DND-41 (cell line): ENCODE data around the gene SLC38A11.

Source experiments
- ATAC-seq: fragments of 200-7000 bp; cut with Tn5 transposase; 3 replicates; pipeline ENCODE4 v1.9.1; 2021; ENCODE audit warnings: low read depth; ENCODE audit not compliant: insufficient read depth
- DNase-seq: peaks from one replicate; pipeline ENCODE4 v3.0.0-alpha.2; 2020
- H2AFZ ChIP-seq: 2 replicates; pipeline ENCODE4 v1.6.0; 2012; ENCODE audit warnings: low read depth, low read length
- H3K27ac ChIP-seq: 2 replicates; pipeline ENCODE4 v1.5.1; 2012; ENCODE audit warnings: low read length, inconsistent platforms
- H3K27me3 ChIP-seq: fragments of 200-600 bp; sonication (generic); 2 replicates; pipeline ENCODE4 v1.6.0; 2012; ENCODE audit warnings: low read length, mild to moderate bottlenecking, inconsistent platforms; ENCODE audit not compliant: insufficient read depth, poor library complexity
- H3K36me3 ChIP-seq: 2 replicates; pipeline ENCODE4 v1.5.1; 2012; ENCODE audit warnings: low read length, inconsistent platforms; ENCODE audit not compliant: insufficient read depth
- H3K4me1 ChIP-seq: 2 replicates; pipeline ENCODE4 v1.5.1; 2012; ENCODE audit warnings: mild to moderate bottlenecking, low read length; ENCODE audit not compliant: insufficient read depth
- H3K4me2 ChIP-seq: 2 replicates; pipeline ENCODE4 v1.6.0; 2012; ENCODE audit warnings: mild to moderate bottlenecking, moderate library complexity, low read length, inconsistent platforms; ENCODE audit not compliant: insufficient read depth
- H3K4me3 ChIP-seq, 2 experiments: fragments of 200-600 bp in 1 of 2; shearing (Covaris generic) in 1 of 2; 2 replicates each; pipeline ENCODE4 v1.5.1; 2012 to 2016; ENCODE audit warnings: inconsistent platforms in 2 of 2, low read length in 2 of 2, mild to moderate bottlenecking in 2 of 2, low read depth in 1 of 2, moderate library complexity in 1 of 2
- H3K79me2 ChIP-seq: 2 replicates; pipeline ENCODE4 v1.6.0; 2012; ENCODE audit warnings: low read length, inconsistent platforms; ENCODE audit not compliant: insufficient read depth
- H3K9ac ChIP-seq: 2 replicates; pipeline ENCODE4 v1.6.0; 2012; ENCODE audit warnings: low read depth, mild to moderate bottlenecking, inconsistent platforms, low read length, moderate library complexity
- H3K9me3 ChIP-seq: 2 replicates; pipeline ENCODE4 v1.5.1; 2012; ENCODE audit warnings: low read length, moderate library complexity, mild to moderate bottlenecking, inconsistent platforms; ENCODE audit not compliant: insufficient read depth, severe bottlenecking
- H4K20me1 ChIP-seq: 2 replicates; pipeline ENCODE4 v1.6.0; 2012; ENCODE audit warnings: low read length; ENCODE audit not compliant: insufficient read depth
- EZH2 ChIP-seq: IDR thresholded peaks from 3 replicates; pipeline ENCODE4 v1.6.1; 2012; ENCODE audit warnings: borderline replicate concordance, low read depth, mild to moderate bottlenecking, moderate library complexity, low read length, inconsistent platforms; ENCODE audit not compliant: severe bottlenecking
- TF ChIP-seq, protein P1 (sequence below): IDR thresholded peaks from 2 replicates; pipeline ENCODE4 v1.5.1; 2012; ENCODE audit warnings: borderline replicate concordance, low read length, moderate library complexity, mild to moderate bottlenecking; ENCODE audit not compliant: poor library complexity, severe bottlenecking; ENCODE audit errors: extremely low read depth

Gene SLC38A11

DNA sequence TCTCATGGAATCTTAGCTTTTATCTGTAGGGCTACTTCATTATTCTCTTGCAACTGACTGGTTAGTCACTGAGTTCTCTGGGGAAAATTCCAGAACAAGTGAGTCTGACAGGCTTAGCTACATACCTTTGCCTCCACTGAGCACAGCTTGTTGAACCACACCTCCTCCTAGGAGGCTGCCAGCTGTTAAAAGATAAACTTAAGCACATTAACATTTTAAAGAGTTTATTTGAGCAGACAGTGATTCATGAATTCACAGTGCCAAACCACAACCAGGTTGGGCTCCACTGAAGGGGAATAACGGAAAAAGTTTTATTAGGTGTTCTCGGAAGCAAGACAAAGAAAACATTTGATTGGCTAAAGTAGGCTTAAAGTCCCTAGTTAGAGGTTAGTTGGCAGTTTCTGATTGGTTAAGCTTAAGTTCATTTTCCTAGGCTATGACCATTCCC, 12.5 kb upstream of the SLC38A11 start:
- no peak overlapping the region for H3K9ac ChIP-seq
- no peaks in the 10 kb centered on the region for H3K79me2 ChIP-seq
- TF ChIP-seq, protein P1, sequence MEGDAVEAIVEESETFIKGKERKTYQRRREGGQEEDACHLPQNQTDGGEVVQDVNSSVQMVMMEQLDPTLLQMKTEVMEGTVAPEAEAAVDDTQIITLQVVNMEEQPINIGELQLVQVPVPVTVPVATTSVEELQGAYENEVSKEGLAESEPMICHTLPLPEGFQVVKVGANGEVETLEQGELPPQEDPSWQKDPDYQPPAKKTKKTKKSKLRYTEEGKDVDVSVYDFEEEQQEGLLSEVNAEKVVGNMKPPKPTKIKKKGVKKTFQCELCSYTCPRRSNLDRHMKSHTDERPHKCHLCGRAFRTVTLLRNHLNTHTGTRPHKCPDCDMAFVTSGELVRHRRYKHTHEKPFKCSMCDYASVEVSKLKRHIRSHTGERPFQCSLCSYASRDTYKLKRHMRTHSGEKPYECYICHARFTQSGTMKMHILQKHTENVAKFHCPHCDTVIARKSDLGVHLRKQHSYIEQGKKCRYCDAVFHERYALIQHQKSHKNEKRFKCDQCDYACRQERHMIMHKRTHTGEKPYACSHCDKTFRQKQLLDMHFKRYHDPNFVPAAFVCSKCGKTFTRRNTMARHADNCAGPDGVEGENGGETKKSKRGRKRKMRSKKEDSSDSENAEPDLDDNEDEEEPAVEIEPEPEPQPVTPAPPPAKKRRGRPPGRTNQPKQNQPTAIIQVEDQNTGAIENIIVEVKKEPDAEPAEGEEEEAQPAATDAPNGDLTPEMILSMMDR, result no peak
- TF ChIP-seq EZH2, result no peak
- H3K27me3 ChIP-seq, result no peaks in the 10 kb centered on the region
- no peak overlapping the region for H2AFZ ChIP-seq
- no peaks in the 10 kb centered on the region for H4K20me1 ChIP-seq
- H3K4me1 ChIP-seq, result peaks cover 13% of the 10 kb centered on the region
- no peak overlapping the region for H3K4me2 ChIP-seq
- no peak overlapping the region for H3K4me3 ChIP-seq
- no peaks in the 10 kb centered on the region for H3K36me3 ChIP-seq
- no peak for DNase-seq
- H3K9me3 ChIP-seq, result no peaks in the 10 kb centered on the region
- no peak overlapping the region for H3K27ac ChIP-seq
- ATAC-seq, result no peak

DNA sequence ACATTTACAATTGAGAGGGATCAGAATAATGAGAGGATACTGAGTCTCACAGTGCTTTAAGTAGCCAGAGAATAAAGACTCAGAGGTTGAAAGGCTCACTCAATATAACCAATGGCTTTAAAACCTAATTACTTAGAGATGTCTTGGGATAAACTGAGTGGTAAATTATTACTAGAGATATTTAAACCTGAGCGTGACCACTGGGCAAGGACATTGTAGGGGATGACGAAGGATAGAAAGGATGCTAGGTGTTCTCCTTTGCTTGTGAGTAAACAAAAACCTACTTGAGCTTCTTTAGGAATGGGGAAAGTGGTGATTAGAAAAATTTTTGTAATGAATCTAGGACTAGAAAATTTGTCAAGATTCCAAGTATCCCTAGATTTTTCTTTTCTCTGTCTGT, 12.0 kb upstream of the SLC38A11 start:
- Histone ChIP-seq H4K20me1 (no peaks in the 10 kb centered on the region), H3K36me3 (no peaks in the 10 kb centered on the region), H3K27me3 (no peaks in the 10 kb centered on the region), H3K4me3 (no peak overlapping the region), H3K9me3 (no peaks in the 10 kb centered on the region), H3K9ac (no peak overlapping the region), H3K4me2 (no peak overlapping the region), H2AFZ (no peak overlapping the region), H3K79me2 (no peaks in the 10 kb centered on the region), H3K4me1 (peaks cover 13% of the 10 kb centered on the region), H3K27ac (no peak overlapping the region)
- DNase-seq, result no peak
- no peak for TF ChIP-seq EZH2
- TF ChIP-seq, protein P1, result no peak
- no peak for ATAC-seq

DNA sequence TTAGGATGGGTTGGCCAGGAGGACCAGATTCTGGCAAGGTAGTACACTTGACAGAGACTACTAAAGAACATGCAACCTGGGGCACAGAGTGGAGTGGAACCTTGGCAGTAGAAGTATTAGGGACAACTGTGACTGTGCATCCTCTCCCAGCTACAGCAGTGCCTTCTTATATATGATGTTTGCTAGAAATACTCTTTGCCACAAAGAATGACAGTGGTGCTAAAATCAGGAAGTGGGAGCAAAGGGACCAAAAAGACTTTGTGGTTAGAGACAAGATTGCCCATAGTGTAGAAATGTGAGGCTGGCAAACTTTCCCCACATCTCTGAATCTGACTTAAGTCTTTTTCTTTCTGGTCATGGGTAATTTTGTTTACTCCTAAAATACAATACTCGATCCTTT, 9.4 kb upstream of the SLC38A11 start:
- no peaks in the 10 kb centered on the region for H3K79me2 ChIP-seq
- peaks cover 13% of the 10 kb centered on the region for H3K4me1 ChIP-seq
- H3K27ac ChIP-seq, result no peak overlapping the region
- no peaks in the 10 kb centered on the region for H3K36me3 ChIP-seq
- no peak overlapping the region for H2AFZ ChIP-seq
- no peaks in the 10 kb centered on the region for H4K20me1 ChIP-seq
- no peaks in the 10 kb centered on the region for H3K27me3 ChIP-seq
- H3K9ac ChIP-seq, result no peak overlapping the region
- H3K4me2 ChIP-seq, result 0 out of 2 replicates have a peak overlapping the region, but pooled peaks have one; percentile 8
- DNase-seq (no peak), ATAC-seq (peak; percentile 62)
- H3K4me3 ChIP-seq, result no peak overlapping the region
- no peaks in the 10 kb centered on the region for H3K9me3 ChIP-seq
- TF ChIP-seq, protein P1, result no peak
- TF ChIP-seq EZH2, result no peak

DNA sequence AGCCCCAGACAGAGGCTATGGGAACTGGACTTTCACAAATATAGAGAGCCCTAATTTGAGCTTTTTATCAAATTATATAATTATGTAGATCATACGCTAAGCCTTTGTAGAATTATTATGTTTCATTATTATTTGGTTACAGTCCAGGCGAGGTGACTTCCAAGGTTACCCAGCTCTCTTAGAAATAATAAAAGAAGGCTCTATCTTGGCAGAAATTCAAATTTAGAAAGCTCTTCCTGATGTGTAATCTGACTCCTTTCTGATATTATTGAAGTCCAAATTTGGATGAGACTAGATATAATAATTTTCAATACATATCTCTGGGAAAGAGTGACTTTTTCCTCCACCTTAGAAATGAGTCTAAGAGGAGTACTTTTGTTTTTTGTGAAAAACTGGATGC, 4.8 kb upstream of the SLC38A11 start:
- Histone ChIP-seq H3K36me3 (no peaks in the 10 kb centered on the region), H3K4me2 (no peak overlapping the region), H3K9ac (no peak overlapping the region), H3K27ac (no peak overlapping the region), H3K27me3 (no peaks in the 10 kb centered on the region), H2AFZ (no peak overlapping the region), H3K4me3 (no peak overlapping the region), H4K20me1 (no peaks in the 10 kb centered on the region), H3K79me2 (no peaks in the 10 kb centered on the region), H3K9me3 (no peaks in the 10 kb centered on the region), H3K4me1 (peaks cover 12% of the 10 kb centered on the region)
- DNase-seq, result no peak
- no peak for ATAC-seq
- TF ChIP-seq EZH2, result no peak
- TF ChIP-seq, protein P1, result no peak
